ENCODE measurements around the gene SKA2. TPM values are rescaled to one million over a fixed set of nuclear protein-coding genes. Genes with fewer than 3 reads are reported as not detected.
A peak's percentile ranks its signal among the peaks of the same experiment; 100 is the strongest.

The SKA2 gene
- total RNA-seq, 1 experiment from 2014 or later: 91.9 TPM

- Histone ChIP-seq H2BK20ac (ENCODE audit: low read depth, low read length, poor library complexity, severe bottlenecking) (no peak overlapping the region), H3K79me2 (ENCODE audit: insufficient read depth, low read length) (no peaks in the 10 kb centered on the region), H3K14ac (ENCODE audit: insufficient read depth, low read length) (no peak overlapping the region), H4K91ac (ENCODE audit: insufficient read length, low read depth, low read length) (no peak overlapping the region), H2BK12ac (ENCODE audit: insufficient read length, low read depth, low read length) (no peak overlapping the region), H3K79me1 (ENCODE audit: insufficient read depth, low read depth, low read length, poor library complexity, severe bottlenecking) (no peaks in the 10 kb centered on the region), H3K9me3 (ENCODE audit: control insufficient read depth, low read depth, low read length) (no peaks in the 10 kb centered on the region), H2AFZ (ENCODE audit: low read length) (no peak overlapping the region), H3K56ac (ENCODE audit: insufficient read length, low read depth, low read length) (no peak overlapping the region), H3K4me1 (ENCODE audit: insufficient read depth, low read length) (no peaks in the 10 kb centered on the region), H3K27ac (ENCODE audit: insufficient read length, low read depth, low read length) (no peak overlapping the region), H3K23ac (ENCODE audit: insufficient read length, low read depth, low read length) (no peak overlapping the region), H2AK5ac (ENCODE audit: insufficient read length, low read length) (no peak overlapping the region), H2BK120ac (ENCODE audit: low read depth, low read length, poor library complexity, severe bottlenecking) (no peak overlapping the region), H3K4me2 (ENCODE audit: insufficient read depth, insufficient read length, low read length) (no peak overlapping the region), H3K27me3 (ENCODE audit: insufficient read depth, low read length) (no peaks in the 10 kb centered on the region), H4K8ac (replicated peaks; ENCODE audit: insufficient read length, low read depth, low read length) (no peak overlapping the region), H3K9ac (ENCODE audit: extremely low read depth, insufficient read length, low read length) (no peak overlapping the region), H3K18ac (ENCODE audit: insufficient read length, low read depth, low read length) (no peak overlapping the region), H2BK5ac (ENCODE audit: insufficient read length, low read length) (no peak overlapping the region), H3T11ph (ENCODE audit: low read length) (no peak overlapping the region), H4K5ac (ENCODE audit: insufficient read length, low read depth, low read length) (no peak overlapping the region), H3K23me2 (ENCODE audit: insufficient read length, low read depth, low read length, poor library complexity, severe bottlenecking) (no peaks in the 10 kb centered on the region), H2BK15ac (ENCODE audit: low read depth, low read length) (no peak overlapping the region), H3K4ac (ENCODE audit: low read depth, low read length) (no peak overlapping the region), H4K20me1 (ENCODE audit: control insufficient read depth, insufficient read depth, insufficient read length) (no peaks in the 10 kb centered on the region)
- Mint-ChIP-seq H3K4me3 (no peak overlapping the region), H3K27ac (peak overlapping the region in 1 of 3 experiments; percentile 87; a peak in 2 of 7 replicates), H3K27me3 (ENCODE audit: low read depth) (no peaks in the 10 kb centered on the region), H3K4me1 (no peaks in the 10 kb centered on the region), H3K36me3 (ENCODE audit: insufficient read depth in 1 of 3, low read depth in 3 of 3) (peaks cover 27 to 75% (median 74%) of the 10 kb centered on the region in 3 experiments; a peak in 6 of 7 replicates), H3K9me3 (no peaks in the 10 kb centered on the region)
- TF ChIP-seq CTCF (conservative IDR thresholded peaks at IDR 0.05): no peak
- no CpG with 5 or more reads among the region's 2 CpGs for WGBS (ENCODE audit: extremely low coverage, insufficient read length, low lambda C conversion rate)
- DNase-seq: no peak
Observed at GRCh38 chr17:59190806-59191205, 35.8 kb upstream of the SKA2 start.

Measured in H9 (cell line).